GM21360 (cell line): Measurements from ENCODE around the gene POLA2.
"Not testable (repeated sequence)": the region's sequence is repeated elsewhere in the genome, so short reads cannot be mapped to it uniquely, and the experiment has no call there.

Experiments
- ATAC-seq: cut with Tn5 transposase; IDR thresholded peaks from one replicate; pipeline ENCODE4 v1.9.1; 2021; ENCODE audit warnings: mild to moderate bottlenecking, moderate library complexity; ENCODE audit not compliant: unreplicated experiment

The POLA2 gene

GRCh38 chr11:65329944-65330403 is 68.2 kb downstream of the POLA2 start:
- ATAC-seq = no peak

GRCh38 chr11:65330544-65330943 is 68.8 kb downstream of the POLA2 start:
- ATAC-seq = no peak

- not testable (repeated sequence) for ATAC-seq
These were observed 70.8 kb downstream of the POLA2 start for GRCh38 chr11:65332591-65332990.

GRCh38 chr11:65334696-65335295 is 73.0 kb downstream of the POLA2 start:
- no peak for ATAC-seq

GRCh38 chr11:65338676-65339075 is 76.9 kb downstream of the POLA2 start:
- no peak for ATAC-seq

- no peak for ATAC-seq
These were observed 78.5 kb downstream of the POLA2 start for GRCh38 chr11:65340226-65340625.

GRCh38 chr11:65341856-65342255 is 80.1 kb downstream of the POLA2 start:
- ATAC-seq = no peak
